WTC11 (cell line): ENCODE results near the gene KLHL8. TPM values are rescaled to one million over a fixed set of nuclear protein-coding genes. Genes with fewer than 3 reads are reported as not detected.

Experiments used
- ATAC-seq: fragments of 200-7000 bp; cut with Tn5 transposase; 2 replicates; pipeline ENCODE4 v1.10.0; 2021; ENCODE audit warnings: mild to moderate bottlenecking, moderate library complexity
- CTCF ChIA-PET: fragments of 300-600 bp; sonication (Branson Sonifier 250); formaldehyde crosslinking; loops from one replicate; lab custom pipeline; 2021; ENCODE audit warnings: antibody characterized with exemption; lab: Charles Lee
- POLR2A ChIA-PET: fragments of 350-600 bp; sonication (Branson Sonifier 250); formaldehyde crosslinking; loops from one replicate; lab custom pipeline; 2021; ENCODE audit warnings: antibody characterized with exemption; lab: Charles Lee
- DNase-seq: peaks from one replicate; pipeline ENCODE4 v3.0.0; 2021; ENCODE audit warnings: low spot score
- H3K27ac Mint-ChIP-seq: 2 replicates; pipeline ENCODE4 v1.8.0; 2021; ENCODE audit warnings: mixed read lengths
- H3K27me3 Mint-ChIP-seq: 2 replicates; pipeline ENCODE4 v1.8.0; 2021; ENCODE audit warnings: low read depth, mild to moderate bottlenecking, moderate library complexity, mixed read lengths
- H3K36me3 Mint-ChIP-seq: 2 replicates; pipeline ENCODE4 v1.8.0; 2021; ENCODE audit warnings: mixed read lengths
- H3K4me1 Mint-ChIP-seq: 2 replicates; pipeline ENCODE4 v1.8.0; 2022; ENCODE audit warnings: mixed read lengths
- H3K4me3 Mint-ChIP-seq: 2 replicates; pipeline ENCODE4 v1.8.0; 2021; ENCODE audit warnings: mild to moderate bottlenecking, moderate library complexity, mixed read lengths
- H3K9me3 Mint-ChIP-seq: 2 replicates; pipeline ENCODE4 v1.8.0; 2021; ENCODE audit warnings: mixed read lengths
- AFF4 ChIP-seq: sonication (generic); formaldehyde crosslinking; IDR thresholded peaks from 2 replicates; pipeline ENCODE4 v1.8.1; 2023; ENCODE audit warnings: mild to moderate bottlenecking, missing genetic modification reagents, borderline replicate concordance
- ATF1 ChIP-seq: sonication (generic); formaldehyde crosslinking; IDR thresholded peaks from 2 replicates; pipeline ENCODE4 v1.8.1; 2023; ENCODE audit warnings: mild to moderate bottlenecking, moderate library complexity, missing genetic modification reagents
- ATF2 ChIP-seq: sonication (generic); formaldehyde crosslinking; IDR thresholded peaks from 2 replicates; pipeline ENCODE4 v1.8.1; 2022; ENCODE audit warnings: low read depth, missing genetic modification reagents, borderline replicate concordance
- CDX4 ChIP-seq: fragments of 250-450 bp; sonication (Bioruptor Pico); IDR thresholded peaks from 2 replicates; pipeline ENCODE4 v1.9.0; 2021; ENCODE audit warnings: moderate library complexity, mild to moderate bottlenecking, inconsistent platforms, borderline replicate concordance
- ELF4 ChIP-seq: sonication (generic); formaldehyde crosslinking; IDR thresholded peaks from 2 replicates; pipeline ENCODE4 v1.8.1; 2022; ENCODE audit warnings: low read depth, mild to moderate bottlenecking, moderate library complexity, missing genetic modification reagents
- GABPB1 ChIP-seq: sonication (generic); formaldehyde crosslinking; IDR thresholded peaks from 2 replicates; pipeline ENCODE4 v1.8.1; 2023; ENCODE audit warnings: mild to moderate bottlenecking, missing genetic modification reagents
- IRF1 ChIP-seq: sonication (generic); formaldehyde crosslinking; IDR thresholded peaks from 2 replicates; pipeline ENCODE4 v1.8.0; 2023; ENCODE audit warnings: missing genetic modification reagents
- KAT7 ChIP-seq: sonication (generic); formaldehyde crosslinking; IDR thresholded peaks from 2 replicates; pipeline ENCODE4 v1.8.1; 2023; ENCODE audit warnings: missing genetic modification reagents, mild to moderate bottlenecking, borderline replicate concordance
- MLX ChIP-seq: sonication (generic); formaldehyde crosslinking; IDR thresholded peaks from 2 replicates; pipeline ENCODE4 v1.8.1; 2023; ENCODE audit warnings: mild to moderate bottlenecking, missing genetic modification reagents, moderate library complexity
- MXD4 ChIP-seq: fragments of 250-450 bp; sonication (Bioruptor Pico); IDR thresholded peaks from 2 replicates; pipeline ENCODE4 v1.8.0; 2021; ENCODE audit warnings: mild to moderate bottlenecking, moderate library complexity, borderline replicate concordance
- MYBL2 ChIP-seq: sonication (generic); formaldehyde crosslinking; IDR thresholded peaks from 2 replicates; pipeline ENCODE4 v1.8.1; 2023; ENCODE audit warnings: mild to moderate bottlenecking, moderate library complexity, missing genetic modification reagents
- NFATC4 ChIP-seq: fragments of 250-450 bp; sonication (Bioruptor Pico); IDR thresholded peaks from 2 replicates; pipeline ENCODE4 v1.9.0; 2021; ENCODE audit warnings: mild to moderate bottlenecking
- SOX15 ChIP-seq: fragments of 250-450 bp; sonication (Bioruptor Pico); IDR thresholded peaks from 2 replicates; pipeline ENCODE4 v1.9.0; 2021; ENCODE audit warnings: mild to moderate bottlenecking
- TP53 ChIP-seq: sonication (generic); formaldehyde crosslinking; IDR thresholded peaks from 2 replicates; pipeline ENCODE4 v1.8.1; 2023; ENCODE audit warnings: mild to moderate bottlenecking, missing genetic modification reagents
- USF1 ChIP-seq: sonication (generic); formaldehyde crosslinking; IDR thresholded peaks from 2 replicates; pipeline ENCODE4 v1.8.0; 2022; ENCODE audit warnings: mild to moderate bottlenecking, missing genetic modification reagents
- ZNF121 ChIP-seq: sonication (generic); formaldehyde crosslinking; IDR thresholded peaks from 2 replicates; pipeline ENCODE4 v1.8.0; 2023; ENCODE audit warnings: missing genetic modification reagents
- ZNF219 ChIP-seq: sonication (generic); formaldehyde crosslinking; IDR thresholded peaks from 2 replicates; pipeline ENCODE4 v1.8.0; 2023; ENCODE audit warnings: missing genetic modification reagents, mild to moderate bottlenecking, borderline replicate concordance
- ZNF281 ChIP-seq: sonication (generic); formaldehyde crosslinking; IDR thresholded peaks from 2 replicates; pipeline ENCODE4 v1.8.0; 2023; ENCODE audit warnings: mild to moderate bottlenecking, missing genetic modification reagents
- ZNF512 ChIP-seq: sonication (generic); formaldehyde crosslinking; IDR thresholded peaks from 2 replicates; pipeline ENCODE4 v1.8.1; 2022; ENCODE audit warnings: missing genetic modification reagents, borderline replicate concordance
- total RNA-seq: library from RNA; stranded (reverse); gene quantifications from 3 replicates; pipeline ENCODE4 v1.2.3, GENCODE V29; 2021

KLHL8 gene
- total RNA-seq, 1 experiment from 2014 or later, result 7.3 TPM

GRCh38 chr4:87129681-87130080, 90.7 kb downstream of the KLHL8 start:
- Mint-ChIP-seq H3K9me3 (no peaks in the 10 kb centered on the region), H3K27me3 (no peaks in the 10 kb centered on the region)
- POLR2A ChIA-PET, result no interaction called here
- TF ChIP-seq SOX15 (no peak), CDX4 (CRISPR knock-in tag) (no peak), GABPB1 (CRISPR knock-in tag) (no peak), AFF4 (CRISPR knock-in tag) (no peak), ZNF121 (CRISPR knock-in tag) (no peak), MLX (CRISPR knock-in tag) (no peak), KAT7 (CRISPR knock-in tag) (no peak), ZNF281 (CRISPR knock-in tag) (no peak), MXD4 (no peak), NFATC4 (no peak), MYBL2 (no peak), ATF1 (CRISPR knock-in tag) (no peak), TP53 (CRISPR knock-in tag) (no peak), IRF1 (no peak), ATF2 (CRISPR knock-in tag) (no peak), USF1 (no peak), ZNF219 (CRISPR knock-in tag) (no peak), ELF4 (no peak), ZNF512 (no peak)
- TF ChIP-seq, all 79 proteins: peak for 0
- H3K36me3 Mint-ChIP-seq, result peaks cover 85% of the 10 kb centered on the region
- CTCF ChIA-PET, result no interaction called here
- ATAC-seq (no peak), DNase-seq (no peak)
- no peak overlapping the region for H3K27ac Mint-ChIP-seq
- no peaks in the 10 kb centered on the region for H3K4me1 Mint-ChIP-seq
- H3K4me3 Mint-ChIP-seq, result no peak overlapping the region
